Breast epithelium (tissue), 4 donors: ENCODE data around the gene HES3. TPM values are rescaled to one million over a fixed set of nuclear protein-coding genes. Genes with fewer than 3 reads are reported as not detected.

ENCODE experiments used
- DNase-seq, 2 donors: peaks; one replicate each; pipeline ENCODE4 v3.0.0-alpha.2; 2019; ENCODE audit warnings: low spot score in 2 of 2
- H3K27ac ChIP-seq, 2 donors: fragments of 200-600 bp; sonication (generic) in 1 of 2; one replicate each; pipeline ENCODE4 v1.5.1; 2016 to 2019; ENCODE audit warnings: mild to moderate bottlenecking in 1 of 2
- H3K27me3 ChIP-seq, 2 donors: fragments of 200-600 bp; sonication (generic) in 1 of 2; one replicate each; pipeline versions ENCODE4 v1.5.1 to v1.6.0; 2017 to 2019; ENCODE audit warnings: control low read depth in 1 of 2, mild to moderate bottlenecking in 1 of 2
- H3K36me3 ChIP-seq: fragments of 200-600 bp; one replicate; pipeline ENCODE4 v1.5.1; 2019
- H3K4me1 ChIP-seq, 2 donors: fragments of 200-600 bp; sonication (generic); one replicate each; pipeline ENCODE4 v1.5.1; 2016 to 2019; ENCODE audit warnings: control low read depth in 1 of 2
- H3K4me3 ChIP-seq, 3 donors: fragments of 200-600 bp; sonication (generic); 1 replicate in 2 of 3; 2 replicates in 1 of 3; pipeline ENCODE4 v1.5.1; 2016 to 2019; ENCODE audit warnings: mild to moderate bottlenecking in 3 of 3, moderate library complexity in 2 of 3
- H3K9me3 ChIP-seq, 2 donors: fragments of 200-600 bp; sonication (generic) in 1 of 2; one replicate each; pipeline ENCODE4 v1.5.1; 2016 to 2019; ENCODE audit warnings: control low read depth in 1 of 2
- POLR2A ChIP-seq: fragments of 450-650 bp; IDR thresholded peaks from one replicate; pipeline ENCODE4 v1.6.1; 2016; ENCODE audit warnings: antibody characterized with exemption, mild to moderate bottlenecking, moderate library complexity
- POLR2AphosphoS5 ChIP-seq, 3 donors: sonication (generic); formaldehyde crosslinking; IDR thresholded peaks; one replicate each; pipeline ENCODE4 v1.6.1; 2017; ENCODE audit warnings: antibody characterized with exemption in 3 of 3
- intact Hi-C: fragments of 100-400 bp; cut with DNase I; formaldehyde crosslinking; loops from one replicate; pipeline ENCODE4 v1.15.1; 2023; ENCODE audit warnings: low total_unique reads
- total RNA-seq, 3 donors: library from RNA; depleted of rRNA; stranded (reverse); fragments of >200 nt; gene quantifications; one replicate each; pipeline ENCODE4 v1.1.0, GENCODE V29; 2016
- TF ChIP-seq, protein P1 (sequence below), 3 donors: fragments of 450-650 bp; IDR thresholded peaks; one replicate each; pipeline ENCODE4 v1.5.1; 2016 to 2017; ENCODE audit warnings: antibody characterized with exemption in 3 of 3, mild to moderate bottlenecking in 3 of 3, moderate library complexity in 3 of 3

Gene HES3
- total RNA-seq, 3 donors from 2014 or later: not detected

DNA sequence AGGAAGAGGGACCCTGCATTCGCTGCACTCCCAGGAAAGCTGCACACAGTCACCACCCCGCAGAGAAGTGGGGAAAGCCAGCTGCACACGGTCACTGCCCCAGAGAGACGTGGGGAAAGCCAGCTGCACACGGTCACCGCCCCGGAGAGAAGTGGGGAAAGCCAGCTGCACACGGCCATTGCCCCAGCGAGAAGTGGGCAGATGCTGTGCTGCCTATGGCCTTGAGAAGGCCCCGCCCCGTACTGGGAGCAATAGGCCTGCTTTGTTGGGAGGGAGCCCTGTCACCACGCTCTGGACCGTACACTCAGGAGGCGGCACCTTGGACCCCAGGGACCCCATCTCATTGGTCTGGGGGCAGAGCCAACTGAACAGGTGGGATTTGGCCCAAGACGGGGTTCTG is 21.2 kb downstream of the HES3 start:
- H3K4me1 ChIP-seq: peaks cover 0 to 5% of the 10 kb centered on the region in 2 donors
- TF ChIP-seq, protein P1, sequence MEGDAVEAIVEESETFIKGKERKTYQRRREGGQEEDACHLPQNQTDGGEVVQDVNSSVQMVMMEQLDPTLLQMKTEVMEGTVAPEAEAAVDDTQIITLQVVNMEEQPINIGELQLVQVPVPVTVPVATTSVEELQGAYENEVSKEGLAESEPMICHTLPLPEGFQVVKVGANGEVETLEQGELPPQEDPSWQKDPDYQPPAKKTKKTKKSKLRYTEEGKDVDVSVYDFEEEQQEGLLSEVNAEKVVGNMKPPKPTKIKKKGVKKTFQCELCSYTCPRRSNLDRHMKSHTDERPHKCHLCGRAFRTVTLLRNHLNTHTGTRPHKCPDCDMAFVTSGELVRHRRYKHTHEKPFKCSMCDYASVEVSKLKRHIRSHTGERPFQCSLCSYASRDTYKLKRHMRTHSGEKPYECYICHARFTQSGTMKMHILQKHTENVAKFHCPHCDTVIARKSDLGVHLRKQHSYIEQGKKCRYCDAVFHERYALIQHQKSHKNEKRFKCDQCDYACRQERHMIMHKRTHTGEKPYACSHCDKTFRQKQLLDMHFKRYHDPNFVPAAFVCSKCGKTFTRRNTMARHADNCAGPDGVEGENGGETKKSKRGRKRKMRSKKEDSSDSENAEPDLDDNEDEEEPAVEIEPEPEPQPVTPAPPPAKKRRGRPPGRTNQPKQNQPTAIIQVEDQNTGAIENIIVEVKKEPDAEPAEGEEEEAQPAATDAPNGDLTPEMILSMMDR (IDR thresholded peaks at IDR 0.05): no peak
- TF ChIP-seq POLR2A (no peak), POLR2AphosphoS5 (IDR thresholded peaks at IDR 0.05) (no peak)
- no peak for DNase-seq

DNA sequence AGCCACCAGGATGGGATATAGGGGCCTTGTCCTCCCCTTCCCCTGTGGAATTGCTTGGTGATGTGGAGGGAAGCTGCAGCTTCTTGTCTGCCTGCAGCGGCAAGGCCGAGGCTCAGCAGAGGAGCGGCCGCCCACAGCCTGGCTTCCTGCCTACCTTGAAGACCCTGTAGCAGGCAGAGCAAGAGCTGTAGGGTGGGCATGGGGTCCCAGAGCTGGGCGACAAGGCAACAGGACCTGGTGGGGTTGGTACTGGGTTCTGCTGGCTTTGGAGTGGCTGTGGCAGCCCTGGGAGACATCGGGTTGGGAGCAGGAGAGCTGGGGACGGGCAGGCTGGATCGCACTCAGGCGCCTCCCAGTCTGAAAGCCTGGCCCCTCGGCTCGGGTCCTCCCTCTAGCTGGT is 22.7 kb downstream of the HES3 start:
- no peak for DNase-seq
- TF ChIP-seq POLR2A (no peak), POLR2AphosphoS5 (IDR thresholded peaks at IDR 0.05) (no peak)
- TF ChIP-seq, protein P1 (IDR thresholded peaks at IDR 0.05): no peak
- H3K9me3 ChIP-seq: no peaks in the 10 kb centered on the region
- no peak overlapping the region for H3K27ac ChIP-seq
- H3K4me1 ChIP-seq: no peaks in the 10 kb centered on the region
- H3K27me3 ChIP-seq: no peaks in the 10 kb centered on the region
- no peaks in the 10 kb centered on the region for H3K36me3 ChIP-seq
- intact Hi-C loops: loop anchor here (10.0 kb wide), 2 partner anchors 742 to 1228 kb away; no protein-coding TSS in a partner anchor
- H3K4me3 ChIP-seq: no peak overlapping the region

More for the DNA sequence above, 21.2 kb downstream of the HES3 start:
- intact Hi-C loops: loop anchor here (10.0 kb wide), 2 partner anchors 740 to 1230 kb away; no protein-coding TSS in a partner anchor
- Histone ChIP-seq H3K27me3 (no peaks in the 10 kb centered on the region), H3K9me3 (no peaks in the 10 kb centered on the region), H3K36me3 (no peaks in the 10 kb centered on the region), H3K4me3 (no peak overlapping the region), H3K27ac (no peak overlapping the region)

DNA sequence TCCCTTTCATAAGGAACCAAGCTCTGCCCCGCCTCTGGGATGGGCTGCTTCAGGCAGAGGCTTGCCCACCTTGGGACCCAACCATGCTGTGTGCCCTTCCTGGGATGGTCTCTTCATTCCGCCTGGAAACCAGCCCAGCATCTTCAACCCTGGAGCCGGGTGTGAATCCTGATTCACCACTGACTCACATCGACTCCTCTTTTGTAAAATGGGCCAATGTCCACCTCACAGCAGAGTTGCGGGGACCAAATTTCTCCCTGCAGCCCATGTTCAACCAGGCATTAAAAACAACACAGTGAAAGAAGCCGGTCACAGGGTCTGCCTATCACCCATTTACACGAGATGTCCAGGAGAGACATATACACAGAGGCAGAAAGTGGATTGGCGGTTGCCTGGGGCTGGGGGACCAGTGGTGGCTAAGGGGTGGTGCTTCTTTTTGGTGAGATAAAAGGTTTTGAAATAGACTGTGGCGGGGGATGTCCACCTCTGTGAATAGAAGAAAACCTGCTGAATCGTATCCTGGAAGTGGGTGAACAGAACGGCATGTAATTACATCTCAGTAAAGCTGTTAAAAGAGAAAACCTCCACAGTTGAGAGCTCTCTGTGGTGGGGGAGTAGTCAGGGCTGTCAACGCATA is 23.8 kb downstream of the HES3 start:
- no peaks in the 10 kb centered on the region for H3K9me3 ChIP-seq
- no peak for DNase-seq
- no peak overlapping the region for H3K27ac ChIP-seq
- no peak overlapping the region for H3K4me3 ChIP-seq
- H3K36me3 ChIP-seq: no peaks in the 10 kb centered on the region
- intact Hi-C loops: loop anchor here (10.0 kb wide), 2 partner anchors 743 to 1227 kb away; no protein-coding TSS in a partner anchor
- TF ChIP-seq POLR2A (no peak), POLR2AphosphoS5 (IDR thresholded peaks at IDR 0.05) (no peak)
- TF ChIP-seq, protein P1 (IDR thresholded peaks at IDR 0.05): no peak
- no peaks in the 10 kb centered on the region for H3K4me1 ChIP-seq
- no peaks in the 10 kb centered on the region for H3K27me3 ChIP-seq

DNA sequence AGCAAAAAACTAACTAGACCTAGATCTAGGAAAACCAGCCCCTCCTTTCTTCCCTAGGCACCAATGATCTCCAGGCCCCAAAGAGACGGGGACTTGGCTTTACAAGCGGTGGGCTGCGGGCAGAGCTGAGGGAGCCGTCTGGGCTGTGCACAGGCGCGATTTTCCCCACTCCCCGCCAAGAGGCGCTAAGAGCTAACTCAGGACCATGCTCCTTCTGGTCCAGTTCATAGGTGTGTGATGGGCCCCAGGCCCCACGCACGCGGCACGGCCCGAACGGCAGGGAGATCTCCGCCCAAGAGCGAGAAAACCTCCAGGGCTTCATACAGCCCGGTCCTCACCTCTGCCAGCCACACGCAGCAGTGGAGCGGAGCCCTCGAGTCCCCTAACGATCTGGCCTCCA is 24.4 kb downstream of the HES3 start:
- Histone ChIP-seq H3K4me1 (no peaks in the 10 kb centered on the region), H3K9me3 (no peaks in the 10 kb centered on the region), H3K36me3 (no peaks in the 10 kb centered on the region), H3K27ac (no peak overlapping the region), H3K4me3 (no peak overlapping the region), H3K27me3 (no peaks in the 10 kb centered on the region)
- DNase-seq: no peak
- intact Hi-C loops: loop anchor here (10.0 kb wide), 2 partner anchors 744 to 1226 kb away; no protein-coding TSS in a partner anchor
- TF ChIP-seq, protein P1 (IDR thresholded peaks at IDR 0.05): no peak
- TF ChIP-seq POLR2AphosphoS5 (IDR thresholded peaks at IDR 0.05): no peak
- no peak for TF ChIP-seq POLR2A

DNA sequence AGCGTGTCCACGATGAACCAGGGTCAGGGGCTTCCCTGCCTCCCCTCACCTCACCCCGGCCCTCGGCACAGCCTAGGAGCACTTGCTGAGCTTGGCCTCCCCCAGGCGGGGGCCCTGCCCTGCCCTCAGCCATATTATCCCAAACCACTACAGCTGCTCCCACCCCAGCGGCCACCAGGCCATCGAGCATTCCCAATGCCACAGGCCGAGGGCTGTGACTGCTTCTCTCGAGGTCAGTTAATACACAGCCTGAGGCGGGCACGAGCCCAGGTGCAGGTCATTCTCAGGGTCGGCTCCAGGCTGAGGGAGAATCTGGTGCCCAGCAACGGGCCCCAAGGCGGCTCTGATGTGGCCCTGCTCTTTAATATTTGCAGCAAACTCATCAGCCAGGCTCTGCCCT is 25.3 kb downstream of the HES3 start:
- H3K27ac ChIP-seq: no peak overlapping the region
- H3K9me3 ChIP-seq: no peaks in the 10 kb centered on the region

More for the DNA sequence above, 25.3 kb downstream of the HES3 start:
- Histone ChIP-seq H3K4me1 (no peaks in the 10 kb centered on the region), H3K27me3 (no peaks in the 10 kb centered on the region), H3K36me3 (no peaks in the 10 kb centered on the region), H3K4me3 (no peak overlapping the region)
- TF ChIP-seq POLR2AphosphoS5 (IDR thresholded peaks at IDR 0.05) (no peak), POLR2A (no peak)
- TF ChIP-seq, protein P1 (IDR thresholded peaks at IDR 0.05): no peak
- intact Hi-C loops: loop anchor here (10.0 kb wide), 2 partner anchors 744 to 1226 kb away; no protein-coding TSS in a partner anchor
- DNase-seq: no peak
